IMR-90 (cell line): ENCODE measurements around the gene STAG1. TPM values are rescaled to one million over a fixed set of nuclear protein-coding genes. Genes with fewer than 3 reads are reported as not detected.

Experiments
- ATAC-seq: fragments of 200-7000 bp; cut with Tn5 transposase; 2 replicates; pipeline ENCODE4 v1.9.1; 2020; ENCODE audit warnings: low read depth, mild to moderate bottlenecking, moderate library complexity
- BruUV-seq: library from RNA; stranded (reverse); fragments of 400-500 nt; replicated peaks from 2 replicates; lab custom pipeline; 2021; lab: Mats Ljungman, UMichigan
- CTCF ChIA-PET: fragments of 300-600 bp; formaldehyde crosslinking; extraction: SDS; loops from one replicate; lab custom pipeline; 2021; ENCODE audit warnings: antibody characterized with exemption; lab: Yijun Ruan, JAX
- POLR2A ChIA-PET: fragments of 300-600 bp; sonication (Branson Sonifier 250); formaldehyde crosslinking; loops from one replicate; lab custom pipeline; 2022; ENCODE audit warnings: antibody characterized with exemption; ENCODE audit not compliant: unreplicated experiment; lab: Charles Lee
- DNase-seq: peaks from one replicate; pipeline ENCODE4 v3.0.0; 2013
- H2AFZ ChIP-seq: replicated peaks from 2 replicates; pipeline ENCODE3; 2013; ENCODE audit warnings: low read length, mild to moderate bottlenecking; ENCODE audit not compliant: poor library complexity
- H2AK5ac ChIP-seq: 2 replicates; pipeline ENCODE4 v1.6.1; 2013; ENCODE audit warnings: low read depth, low read length, inconsistent platforms
- H2AK9ac ChIP-seq: replicated peaks from 2 replicates; pipeline ENCODE3; 2013; ENCODE audit warnings: mild to moderate bottlenecking, low read depth, low read length, moderate library complexity; ENCODE audit not compliant: poor library complexity
- H2BK120ac ChIP-seq: 2 replicates; pipeline ENCODE4 v1.6.1; 2013; ENCODE audit warnings: low read depth, low read length, inconsistent platforms
- H2BK15ac ChIP-seq: 3 replicates; pipeline ENCODE4 v1.6.1; 2013; ENCODE audit warnings: low read depth, low read length, inconsistent platforms
- H2BK20ac ChIP-seq: 2 replicates; pipeline ENCODE4 v1.6.1; 2013; ENCODE audit warnings: low read depth, mild to moderate bottlenecking, inconsistent platforms, low read length, moderate library complexity
- H2BK5ac ChIP-seq: 2 replicates; pipeline ENCODE4 v1.6.1; 2013; ENCODE audit warnings: mild to moderate bottlenecking, low read depth, low read length, inconsistent platforms; ENCODE audit not compliant: poor library complexity, severe bottlenecking
- H3K14ac ChIP-seq: replicated peaks from 2 replicates; pipeline ENCODE4 v1.6.1; 2013; ENCODE audit warnings: low read depth, low read length, inconsistent platforms
- H3K18ac ChIP-seq: 2 replicates; pipeline ENCODE4 v1.6.1; 2013; ENCODE audit warnings: low read depth, low read length, control low read depth
- H3K23ac ChIP-seq: 2 replicates; pipeline ENCODE4 v1.6.1; 2013; ENCODE audit warnings: low read depth, low read length, inconsistent platforms
- H3K27ac ChIP-seq: 2 replicates; pipeline ENCODE4 v1.5.1; 2013; ENCODE audit warnings: mild to moderate bottlenecking, control low read depth, low read length; ENCODE audit not compliant: insufficient read depth
- H3K27me3 ChIP-seq: 2 replicates; pipeline ENCODE4 v1.6.1; 2013; ENCODE audit warnings: low read length; ENCODE audit not compliant: control insufficient read depth, insufficient read depth
- H3K36me3 ChIP-seq: 2 replicates; pipeline ENCODE4 v1.6.1; 2013; ENCODE audit warnings: low read length, mixed read lengths; ENCODE audit not compliant: control insufficient read depth, insufficient read depth
- H3K4ac ChIP-seq: 2 replicates; pipeline ENCODE4 v1.6.1; 2013; ENCODE audit warnings: low read depth, low read length, inconsistent platforms
- H3K4me1 ChIP-seq: 2 replicates; pipeline ENCODE4 v1.6.1; 2013; ENCODE audit warnings: low read length, mixed read lengths; ENCODE audit not compliant: control insufficient read depth, insufficient read depth
- H3K4me2 ChIP-seq: 2 replicates; pipeline ENCODE4 v1.6.1; 2013; ENCODE audit warnings: low read depth, mild to moderate bottlenecking, control low read depth, low read length, moderate library complexity
- H3K4me3 ChIP-seq: 2 replicates; pipeline ENCODE4 v1.5.1; 2013; ENCODE audit warnings: low read depth, mild to moderate bottlenecking, control low read depth, low read length, moderate library complexity; ENCODE audit not compliant: insufficient read depth
- H3K56ac ChIP-seq: 2 replicates; pipeline ENCODE4 v1.6.1; 2013; ENCODE audit warnings: low read length, inconsistent platforms; ENCODE audit not compliant: insufficient read depth; ENCODE audit errors: extremely low read depth
- H3K79me1 ChIP-seq, 2 experiments: 2 replicates each; pipeline ENCODE4 v1.6.1; 2013; ENCODE audit warnings: low read length in 2 of 2, inconsistent platforms in 1 of 2, low read depth in 1 of 2
- H3K9ac ChIP-seq: 2 replicates; pipeline ENCODE4 v1.6.1; 2013; ENCODE audit warnings: low read depth, low read length, control low read depth
- H3K9me1 ChIP-seq: 2 replicates; pipeline ENCODE4 v1.6.1; 2013; ENCODE audit warnings: low read length, inconsistent platforms; ENCODE audit not compliant: insufficient read depth
- H3K9me3 ChIP-seq: 2 replicates; pipeline ENCODE4 v1.6.1; 2013; ENCODE audit warnings: low read length; ENCODE audit not compliant: control insufficient read depth, insufficient read depth
- H4K20me1 ChIP-seq: 2 replicates; pipeline ENCODE4 v1.6.1; 2013; ENCODE audit warnings: low read length, inconsistent platforms; ENCODE audit not compliant: insufficient read depth
- H4K5ac ChIP-seq: 2 replicates; pipeline ENCODE4 v1.6.1; 2013; ENCODE audit warnings: mild to moderate bottlenecking, low read depth, low read length, control low read depth
- H4K8ac ChIP-seq, 2 experiments: 2 replicates each; pipeline ENCODE4 v1.6.1; 2013; ENCODE audit warnings: low read depth in 2 of 2, low read length in 2 of 2, control low read depth in 1 of 2, inconsistent platforms in 1 of 2
- H4K91ac ChIP-seq: 2 replicates; pipeline ENCODE4 v1.6.1; 2013; ENCODE audit warnings: low read depth, low read length, inconsistent platforms; ENCODE audit not compliant: insufficient read depth
- CEBPB ChIP-seq: IDR thresholded peaks from 2 replicates; pipeline ENCODE4 v1.6.1; 2012; ENCODE audit warnings: low read depth, low read length, improper control_type of control experiment
- CTCF ChIP-seq: conservative IDR thresholded peaks from 2 replicates; pipeline ENCODE4 v1.5.1; 2012; ENCODE audit warnings: mild to moderate bottlenecking, low read depth, low read length, improper control_type of control experiment
- dilution Hi-C: fragments of 300-500 bp; cut with HindIII; formaldehyde crosslinking; loops from one replicate; pipeline ENCODE4 v1.14.3; 2018; ENCODE audit warnings: low sequenced_read_pairs; ENCODE audit not compliant: unreplicated experiment
- in situ Hi-C: fragments of 300-500 bp; cut with MboI; formaldehyde crosslinking; loops from 3 replicates; pipeline ENCODE4 v1.14.3; 2019; ENCODE audit warnings: low sequenced_read_pairs, inconsistent platforms, mixed read lengths
- intact Hi-C: fragments of 100-400 bp; cut with micrococcal nuclease; formaldehyde crosslinking; loops from 2 replicates; pipeline ENCODE4 v1.10.0; 2022
- polyA plus RNA-seq, 3 experiments: library from polyadenylated mRNA; depleted of rRNA; stranded (reverse); fragments of >200 nt; gene quantifications; 2 replicates each; pipeline ENCODE4 v1.2.3, GENCODE V29; 2012; ENCODE audit warnings: low replicate concordance in 1 of 3
- total RNA-seq: library from RNA; depleted of rRNA; stranded (reverse); fragments of >200 nt; gene quantifications from 2 replicates; pipeline ENCODE4 v1.2.3, GENCODE V29; 2012

STAG1 gene
- total and polyA plus RNA-seq, 2 of the 4 experiments (the other 2 are of a cell fraction) = 9.6 to 32.3 TPM

GRCh38 chr3:136366289-136366688, 385.9 kb downstream of the STAG1 start:
- Histone ChIP-seq H2AK9ac (no peak overlapping the region), H3K27ac (no peak overlapping the region; the same call in 1 of the 2 replicates), H3K4ac (no peak overlapping the region), H3K56ac (no peak overlapping the region), H3K27me3 (no peaks in the 10 kb centered on the region), H3K9ac (no peak overlapping the region), H3K79me1 (0 out of 4 replicates have a peak, but pooled peaks cover 0 to 3% of the 10 kb centered on the region in 2 experiments), H3K4me1 (peaks cover 5% of the 10 kb centered on the region), H4K5ac (peak overlapping the region; percentile 8; the same call in 1 of the 2 replicates), H3K23ac (no peak overlapping the region), H3K18ac (no peak overlapping the region), H3K9me3 (no peaks in the 10 kb centered on the region), H2BK120ac (no peak overlapping the region), H3K36me3 (peaks cover 2% of the 10 kb centered on the region; the same call in 1 of the 2 replicates), H2BK5ac (peak overlapping the region; percentile 0), H4K20me1 (no peaks in the 10 kb centered on the region), H3K4me2 (peak overlapping the region; percentile 50; the same call in 1 of the 2 replicates), H2AFZ (no peak overlapping the region), H2BK20ac (no peak overlapping the region), H2BK15ac (no peak overlapping the region), H3K14ac (no peak overlapping the region), H3K9me1 (no peaks in the 10 kb centered on the region), H4K8ac (no peak overlapping the region), H3K4me3 (no peak overlapping the region), H4K91ac (no peak overlapping the region), H2AK5ac (no peak overlapping the region)
- dilution Hi-C loops = no loop called here
- TF ChIP-seq CTCF = no peak
- TF ChIP-seq CEBPB = 0 out of 2 replicates have a peak, but pooled peaks have one; percentile 26
- CTCF ChIA-PET = interaction anchor here (0.6 to 1.6 kb wide), 3 partner anchors 14 to 386 kb away, joined by 3 to 8 read pairs (median 8); partner anchors contain the start of gene STAG1
- BruUV-seq = no TSS peak
- in situ Hi-C loops = no loop called here
- DNase-seq (peak; percentile 68), ATAC-seq (peak; percentile 60)
- intact Hi-C loops = no loop called here
- POLR2A ChIA-PET = no interaction called here
